ENCODE results near the gene AGMAT.

The AGMAT gene

DNA sequence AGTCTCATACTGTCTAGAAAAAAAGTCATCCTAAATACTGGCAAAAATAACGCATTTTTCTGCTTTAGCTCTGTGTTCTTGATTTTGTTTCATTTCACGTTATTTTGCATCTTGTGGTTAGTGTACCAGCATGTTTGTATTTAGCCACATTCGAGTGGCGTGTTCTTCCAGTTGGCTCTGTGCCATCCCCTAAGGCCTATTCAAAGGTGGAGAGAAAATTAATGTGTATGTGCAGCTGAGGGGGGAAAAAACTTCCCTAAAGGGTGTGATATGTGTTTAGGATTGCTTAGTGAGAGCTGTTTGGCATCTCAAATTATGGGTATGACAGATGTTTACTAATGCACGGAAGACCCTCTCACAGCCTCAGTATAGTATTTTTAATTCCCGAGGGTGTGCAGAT, 46.1 kb downstream of the AGMAT start:
- no peaks in the 10 kb centered on the region for H3K9me3 ChIP-seq
- H3K27ac ChIP-seq: no peak overlapping the region
- no peak overlapping the region for H3K4me3 ChIP-seq (ENCODE audit: low read depth in 1 of 2, low read length in 1 of 2)
- H3K36me3 ChIP-seq: peaks cover 82% of the 10 kb centered on the region
- H3K27me3 ChIP-seq: no peaks in the 10 kb centered on the region
- H3K4me1 ChIP-seq (ENCODE audit: control insufficient read depth in 1 of 2, insufficient read depth in 1 of 2, low read depth in 1 of 2, low read length in 1 of 2): no peaks in the 10 kb centered on the region
- no peak for TF ChIP-seq CTCF (IDR thresholded peaks at IDR 0.05)

DNA sequence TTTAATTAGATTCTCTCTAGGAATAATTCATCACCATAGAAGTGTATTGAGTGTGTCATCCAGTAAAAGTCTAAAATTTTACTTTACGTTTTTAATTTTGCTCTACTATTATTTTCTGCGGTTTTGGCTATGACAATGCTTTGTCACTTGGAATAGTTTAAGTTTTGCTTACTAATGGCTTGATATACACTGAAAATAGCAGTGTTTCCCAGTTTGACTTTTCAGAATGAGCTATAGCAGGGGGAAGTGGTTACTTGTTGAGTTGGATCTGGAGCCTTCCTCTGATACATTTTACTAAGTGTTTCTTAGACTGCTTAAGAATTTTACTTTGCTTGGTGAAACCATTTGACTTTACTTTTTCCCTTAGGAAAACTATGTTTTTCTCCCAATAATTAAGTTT, 53.2 kb downstream of the AGMAT start:
- H3K27me3 ChIP-seq: no peaks in the 10 kb centered on the region
- H3K36me3 ChIP-seq: peaks cover 23% of the 10 kb centered on the region
- H3K4me1 ChIP-seq (ENCODE audit: control insufficient read depth in 1 of 2, insufficient read depth in 1 of 2, low read depth in 1 of 2, low read length in 1 of 2): peaks cover 8 to 10% of the 10 kb centered on the region in 2 experiments
- no peak overlapping the region for H3K4me3 ChIP-seq (ENCODE audit: low read depth in 1 of 2, low read length in 1 of 2)
- H3K9me3 ChIP-seq: no peaks in the 10 kb centered on the region
- no peak for TF ChIP-seq CTCF (IDR thresholded peaks at IDR 0.05)
- no peak overlapping the region for H3K27ac ChIP-seq

- Histone ChIP-seq H3K4me1 (ENCODE audit: control insufficient read depth in 1 of 2, insufficient read depth in 1 of 2, low read depth in 1 of 2, low read length in 1 of 2) (peaks cover 13 to 15% of the 10 kb centered on the region in 2 experiments), H3K36me3 (peaks cover 18% of the 10 kb centered on the region)
These were observed 53.8 kb downstream of the AGMAT start for GRCh38 chr1:15531003-15531402.

GRCh38 chr1:15526490-15527339, 58.1 kb downstream of the AGMAT start, which contains the start of gene DNAJC16:
DNAJC16 (plus strand) TSS chr1:15526848; CDS start chr1:15529106, 2,258 bp downstream.
- Histone ChIP-seq H3K27me3 (no peaks in the 10 kb centered on the region), H3K9me3 (no peaks in the 10 kb centered on the region), H3K27ac (peak within 1 kb of the TSS; percentile 99), H3K4me1 (ENCODE audit: control insufficient read depth in 1 of 2, insufficient read depth in 1 of 2, low read depth in 1 of 2, low read length in 1 of 2) (peaks cover 34 to 39% of the 10 kb centered on the region in 2 experiments), H3K4me3 (ENCODE audit: low read depth in 1 of 2, low read length in 1 of 2) (peak within 1 kb of the TSS; percentile 81 to 88), H3K36me3 (no peaks in the 10 kb centered on the region)
- TF ChIP-seq CTCF (IDR thresholded peaks at IDR 0.05): peak; percentile 61

More at GRCh38 chr1:15531003-15531402, 53.8 kb downstream of the AGMAT start:
- Histone ChIP-seq H3K27me3 (no peaks in the 10 kb centered on the region), H3K9me3 (no peaks in the 10 kb centered on the region), H3K27ac (no peak overlapping the region), H3K4me3 (ENCODE audit: low read depth in 1 of 2, low read length in 1 of 2) (no peak overlapping the region)
- TF ChIP-seq CTCF (IDR thresholded peaks at IDR 0.05): no peak

GRCh38 chr1:15526021-15526489, 58.8 kb downstream of the AGMAT start:
- Histone ChIP-seq H3K4me3 (ENCODE audit: low read depth in 1 of 2, low read length in 1 of 2) (peak overlapping the region; percentile 81 to 88), H3K27me3 (no peaks in the 10 kb centered on the region), H3K4me1 (ENCODE audit: control insufficient read depth in 1 of 2, insufficient read depth in 1 of 2, low read depth in 1 of 2, low read length in 1 of 2) (peaks cover 34 to 39% of the 10 kb centered on the region in 2 experiments), H3K9me3 (no peaks in the 10 kb centered on the region), H3K27ac (peak overlapping the region; percentile 99), H3K36me3 (no peaks in the 10 kb centered on the region)
- TF ChIP-seq CTCF (IDR thresholded peaks at IDR 0.05): no peak
